Measurements from ENCODE around the gene SCUBE1.
A peak's percentile ranks its signal among the peaks of the same experiment; 100 is the strongest.

The SCUBE1 gene

DNA sequence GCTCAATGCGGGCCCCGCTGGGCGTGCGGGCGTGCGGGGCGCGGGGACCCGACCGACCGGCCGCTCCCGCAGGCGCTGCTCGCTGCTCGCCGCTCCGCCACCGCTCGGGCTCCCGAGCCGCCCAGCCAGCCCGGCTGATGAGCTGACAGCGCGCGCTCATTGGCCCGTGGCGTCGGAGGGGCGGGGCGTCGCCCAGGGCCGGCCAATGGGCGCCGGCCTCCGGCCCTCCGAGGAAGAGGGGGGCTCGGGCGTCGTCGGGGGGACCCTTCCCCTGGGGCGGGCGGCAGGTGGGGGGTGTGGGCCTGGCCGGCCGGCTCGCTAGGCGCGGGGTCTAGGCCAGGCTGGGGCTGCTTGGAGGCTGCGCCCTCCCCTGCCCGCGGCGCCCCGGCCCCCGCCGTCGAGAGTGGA, at the start of gene SCUBE1:
TSS of gene SCUBE1 (minus strand) at position 111 of the 408 bp plus-strand sequence. CDS start 111 bp downstream, outside the sequence.
- FAIRE-seq: no peak
- peak; percentile 25 for DNase-seq (ENCODE audit: extremely low spot score, insufficient read length, low read depth)

DNA sequence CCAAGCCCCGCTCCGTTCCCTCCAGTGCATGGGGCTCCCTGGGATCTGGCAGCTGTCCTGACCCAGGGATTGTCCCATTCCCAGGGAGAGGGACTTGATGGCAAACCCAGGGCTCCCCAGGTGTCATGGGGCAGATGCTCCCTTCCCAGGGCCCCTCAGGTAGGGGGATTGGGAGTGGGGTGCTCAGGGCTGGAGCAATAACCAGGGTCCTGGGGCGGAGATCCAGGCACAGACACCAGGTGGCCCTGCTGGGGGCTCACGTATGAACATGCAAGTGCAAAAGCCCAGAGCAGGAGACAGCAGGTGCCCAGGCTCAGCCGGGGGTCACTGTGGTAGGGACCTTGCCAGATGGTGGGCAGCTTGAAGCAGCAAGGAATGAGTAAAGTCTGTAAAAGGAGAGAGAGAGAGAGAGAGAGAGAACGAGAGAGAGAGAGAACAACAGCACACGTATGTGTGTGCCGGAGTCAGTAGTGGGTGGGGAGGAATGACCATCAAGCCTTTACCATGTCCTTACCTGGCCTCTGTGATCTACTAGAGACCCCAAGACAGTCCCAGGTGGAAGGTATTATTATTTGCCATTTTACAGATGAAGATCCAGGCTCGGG, 49.3 kb upstream of the SCUBE1 start:
- DNase-seq (ENCODE audit: extremely low spot score, insufficient read length, low read depth) (no peak), FAIRE-seq (no peak)

DNA sequence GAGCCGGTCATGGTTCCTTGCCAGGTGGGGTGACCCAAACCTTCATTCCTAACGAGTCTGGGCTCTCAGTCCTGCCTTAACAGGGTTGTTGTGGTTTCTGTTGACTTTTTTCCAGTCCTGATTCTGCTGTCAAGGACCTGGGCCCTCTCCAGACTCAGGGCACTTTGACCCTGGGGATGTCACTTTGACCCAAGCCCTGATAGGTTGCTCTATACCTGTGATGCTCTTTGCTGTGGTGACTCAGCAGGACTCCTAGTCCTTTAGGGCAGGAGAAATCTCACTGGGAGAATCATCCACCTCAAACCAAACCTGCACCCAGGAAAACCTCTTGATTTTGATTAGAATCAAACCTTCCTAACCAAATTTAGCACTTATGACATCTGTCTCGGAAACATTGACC, 48.1 kb upstream of the SCUBE1 start:
- DNase-seq (ENCODE audit: extremely low spot score, insufficient read length, low read depth): no peak
- FAIRE-seq: no peak

DNA sequence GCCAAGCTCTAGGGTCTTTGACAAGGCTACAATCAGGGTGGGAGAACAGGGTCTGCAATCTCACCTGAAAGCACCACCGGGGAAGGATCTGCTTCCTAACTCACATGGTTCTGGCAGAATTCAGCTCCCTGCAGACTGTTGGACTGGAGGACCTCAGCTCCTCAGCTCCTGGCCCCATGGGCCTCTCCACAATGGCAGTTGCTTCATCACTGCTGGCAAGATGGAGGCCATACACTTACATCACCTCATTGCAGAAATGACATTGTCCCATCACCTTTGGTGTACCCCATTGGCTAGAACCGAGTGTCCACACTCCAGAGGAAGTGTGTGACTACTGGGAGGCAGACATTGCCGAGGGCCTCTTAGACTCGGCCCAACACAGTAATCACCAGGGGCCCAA, 47.7 kb upstream of the SCUBE1 start:
- no peak for DNase-seq (ENCODE audit: extremely low spot score, insufficient read length, low read depth)

DNA sequence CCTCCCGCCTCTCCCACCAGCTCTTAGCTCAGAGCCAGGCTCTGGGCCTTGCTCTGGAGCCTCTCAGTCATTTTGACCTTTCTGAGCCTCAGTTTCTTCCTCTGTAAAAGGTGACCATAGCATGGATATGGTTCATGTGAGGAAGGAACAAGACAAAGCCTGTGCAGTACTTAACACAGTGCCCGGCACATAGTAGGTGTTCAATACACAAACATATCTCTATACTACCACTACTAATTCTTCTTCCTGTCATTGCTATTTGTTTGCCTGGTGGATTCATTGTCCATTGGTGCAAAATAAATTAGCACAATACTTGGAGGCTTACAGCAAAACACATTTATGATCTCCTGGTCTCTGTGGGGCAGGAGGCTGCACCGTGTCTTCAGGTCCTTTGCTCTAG, 47.0 kb upstream of the SCUBE1 start:
- FAIRE-seq (no peak), DNase-seq (ENCODE audit: extremely low spot score, insufficient read length, low read depth) (no peak)

More for the DNA sequence above, 47.7 kb upstream of the SCUBE1 start:
- FAIRE-seq: no peak

DNA sequence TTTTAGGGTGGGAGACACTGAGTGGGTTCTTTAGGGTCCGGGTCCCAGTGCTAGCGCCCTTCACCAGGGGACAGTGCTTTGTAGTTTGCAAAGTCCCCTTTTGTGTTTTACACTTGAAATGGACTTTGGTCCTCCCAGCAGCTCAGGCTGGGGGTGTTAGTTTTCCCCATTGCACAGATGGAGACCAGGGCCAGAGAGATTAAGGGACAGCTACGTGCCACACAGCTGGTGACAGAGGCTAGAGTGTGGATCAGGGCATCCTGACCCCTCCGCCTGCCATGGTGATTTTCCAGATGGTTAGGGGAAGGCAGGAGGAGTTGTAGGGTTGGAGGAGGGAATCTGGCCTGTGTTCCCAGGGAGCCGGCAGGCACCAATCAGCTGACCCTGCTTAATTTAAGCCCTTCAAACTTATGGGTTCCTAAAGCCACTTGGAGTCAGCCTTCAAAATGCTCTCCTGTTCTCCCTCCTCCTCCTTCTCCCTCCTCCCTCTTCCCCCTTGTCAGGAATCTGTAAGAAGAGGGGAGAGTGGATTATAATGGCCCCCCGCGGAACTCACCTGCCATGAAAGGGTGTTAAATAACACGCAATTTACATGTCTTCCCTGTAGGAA, 46.2 kb upstream of the SCUBE1 start:
- FAIRE-seq (no peak), DNase-seq (ENCODE audit: extremely low spot score, insufficient read length, low read depth) (no peak)

DNA sequence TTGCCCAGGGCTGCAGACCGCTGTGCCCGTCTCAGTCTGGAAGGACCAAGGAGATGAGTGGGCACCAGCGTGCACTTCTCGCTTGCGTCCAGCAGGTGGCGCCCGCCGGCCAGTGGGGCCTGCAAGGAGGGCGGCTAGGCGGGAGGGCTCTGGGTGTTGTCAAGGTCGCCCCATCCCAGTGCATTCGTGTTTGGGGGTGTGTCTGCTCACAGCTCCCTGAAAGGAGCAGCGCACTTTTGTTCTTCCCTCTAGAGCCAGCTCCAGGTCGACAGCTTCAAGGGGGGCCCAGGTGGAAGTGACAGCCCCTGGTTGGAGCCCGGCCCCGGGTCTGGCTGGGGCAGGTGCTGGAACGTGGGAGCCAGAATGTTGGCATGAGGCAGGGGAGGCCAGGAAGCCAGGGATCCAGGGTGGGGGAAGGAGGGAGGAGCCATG, 45.3 kb upstream of the SCUBE1 start:
- DNase-seq (ENCODE audit: extremely low spot score, insufficient read length, low read depth) (peak; percentile 64), FAIRE-seq (peak; percentile 33)

DNA sequence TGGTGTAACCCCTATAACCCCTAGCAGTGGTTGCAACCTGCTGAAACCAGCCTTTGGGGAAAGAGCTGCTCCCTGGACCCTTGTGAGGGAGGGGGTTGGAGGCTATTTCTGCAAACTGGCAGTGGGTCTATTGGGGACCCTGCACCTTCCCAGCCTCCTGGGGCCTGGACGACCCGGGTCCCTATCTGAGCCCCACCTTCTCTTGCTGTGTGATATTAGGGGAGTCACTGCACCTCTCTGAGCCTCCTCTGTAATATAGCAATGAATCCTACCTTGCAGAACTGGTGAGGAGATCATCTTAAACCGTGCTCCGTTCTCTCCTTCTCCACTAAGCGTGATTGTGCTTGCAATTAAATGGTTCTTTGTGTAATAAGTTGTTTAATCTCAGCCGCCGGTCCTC, 44.6 kb upstream of the SCUBE1 start:
- no peak for DNase-seq (ENCODE audit: extremely low spot score, insufficient read length, low read depth)
- FAIRE-seq: no peak

DNA sequence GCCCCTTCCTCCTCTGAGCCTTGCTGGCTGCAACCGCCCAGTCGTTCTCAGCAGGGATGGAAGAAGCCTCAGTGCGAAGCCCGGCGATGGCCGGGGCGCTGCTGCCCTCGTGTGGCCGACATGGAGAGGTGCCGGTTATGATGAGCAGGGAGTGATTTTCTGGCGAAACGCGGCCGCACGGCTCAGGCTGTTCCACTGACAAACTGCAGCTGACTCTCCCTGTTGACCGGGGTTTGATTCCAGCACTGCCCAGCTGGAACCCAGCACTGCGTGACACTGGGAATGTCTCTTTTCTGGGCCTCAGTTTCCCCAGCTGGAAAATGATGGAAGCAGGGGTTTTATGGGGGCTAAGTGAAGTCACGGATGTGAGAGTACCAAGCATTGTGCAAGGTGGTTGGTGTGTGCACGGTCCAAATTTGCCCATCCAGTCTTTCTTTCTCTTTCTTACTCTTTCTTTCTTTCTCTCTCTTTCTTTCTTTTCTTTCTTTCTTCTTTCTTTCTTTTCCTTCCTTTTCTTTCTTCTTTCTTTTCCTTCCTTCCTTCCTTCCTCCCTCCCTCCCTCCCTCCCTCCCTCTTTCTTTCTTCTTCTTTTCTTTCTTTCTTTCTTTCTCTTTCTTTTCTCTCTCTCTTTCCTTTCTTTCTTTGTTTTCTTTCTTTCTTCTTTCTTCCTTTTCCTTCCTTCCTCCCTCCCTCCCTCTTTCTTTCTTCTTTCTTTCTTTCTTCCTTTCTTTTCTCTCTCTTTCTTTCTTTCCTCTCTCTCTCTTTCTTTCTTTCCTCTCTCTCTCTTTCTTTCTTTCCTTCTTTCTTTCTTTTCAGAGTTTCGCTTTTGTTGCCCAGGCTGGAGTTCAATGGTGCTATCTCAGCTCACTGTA, 42.8 kb upstream of the SCUBE1 start:
- FAIRE-seq (peak; percentile 96), DNase-seq (ENCODE audit: extremely low spot score, insufficient read length, low read depth) (peak; percentile 75)

DNA sequence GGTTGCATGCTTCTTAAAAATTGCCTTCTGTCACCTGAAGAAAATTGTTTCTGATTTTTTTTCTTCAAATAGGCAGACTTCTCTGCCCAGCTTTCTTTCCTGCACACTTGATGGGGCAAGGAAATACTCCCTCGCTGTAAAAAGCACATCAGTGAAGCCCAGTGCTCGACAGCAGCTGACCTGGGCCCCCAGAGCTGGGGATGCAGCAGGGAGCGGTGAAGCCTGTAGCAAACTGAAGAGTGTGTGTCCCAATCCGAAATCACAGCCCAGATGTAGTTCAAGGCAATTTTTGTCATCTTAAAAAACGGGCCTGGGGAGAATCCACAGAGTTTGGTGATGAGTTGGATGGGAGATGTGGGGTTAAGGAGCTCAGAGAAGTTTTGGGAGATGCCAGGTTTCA, 41.7 kb upstream of the SCUBE1 start:
- no peak for FAIRE-seq

DNA sequence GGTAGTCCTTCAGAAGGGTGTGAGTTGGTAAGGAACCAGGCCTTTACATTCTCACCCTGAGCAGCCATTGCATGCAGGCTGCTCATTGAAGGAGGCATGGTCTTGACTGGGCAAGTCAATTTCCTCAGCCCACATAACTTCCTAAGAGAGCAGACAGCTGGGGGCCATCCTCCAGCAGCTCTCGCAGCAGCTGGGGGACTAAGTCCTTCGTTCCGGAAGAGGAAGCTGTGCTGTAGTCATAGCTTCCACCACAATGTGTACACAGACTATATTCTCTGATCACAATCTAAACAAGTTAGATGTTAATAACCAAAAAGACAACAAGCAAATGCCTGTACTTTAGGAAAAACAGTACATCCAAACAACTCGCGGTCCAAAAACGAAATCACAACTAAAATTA, 38.5 kb upstream of the SCUBE1 start:
- no peak for DNase-seq (ENCODE audit: extremely low spot score, insufficient read length, low read depth)
- FAIRE-seq: peak; percentile 18

More for the DNA sequence above, 41.7 kb upstream of the SCUBE1 start:
- DNase-seq (ENCODE audit: extremely low spot score, insufficient read length, low read depth): no peak

DNA sequence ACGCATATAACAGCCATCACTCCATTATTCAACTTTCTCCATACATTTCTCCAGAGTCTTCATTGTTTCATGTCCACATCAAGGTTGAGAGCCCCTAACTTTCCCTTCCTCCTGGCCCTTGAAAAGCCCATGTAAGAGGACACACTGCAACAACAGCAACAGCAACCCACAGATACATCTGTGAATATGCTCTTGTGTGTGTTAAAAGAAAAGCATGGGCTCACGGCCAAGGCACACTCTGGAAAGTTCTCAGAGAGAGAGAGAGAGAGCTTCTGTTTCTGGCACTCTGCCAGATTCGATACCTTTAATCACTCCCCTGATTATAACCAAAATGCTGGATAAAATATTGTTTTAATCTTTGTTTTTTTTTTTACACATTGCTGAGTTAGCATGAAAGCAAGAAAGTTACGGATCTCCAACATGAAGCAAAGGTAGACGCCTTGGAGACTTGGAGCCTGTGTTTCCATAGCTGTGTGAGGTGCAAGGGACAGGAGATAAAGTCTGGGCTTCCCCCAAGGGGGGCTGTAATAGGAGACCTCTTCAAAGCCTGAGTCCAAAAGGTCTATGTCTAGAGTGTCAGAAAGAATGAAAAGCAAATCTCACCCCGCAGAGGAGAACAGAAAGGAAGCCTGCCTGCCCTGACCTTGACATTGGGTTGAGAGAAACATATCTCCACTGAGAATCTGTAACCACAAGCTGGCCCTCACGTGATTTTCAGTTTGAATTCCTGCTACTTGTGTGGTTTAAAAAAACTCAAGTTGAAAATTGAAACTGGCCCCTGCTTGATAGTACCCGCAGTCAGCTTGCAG, 34.9 kb upstream of the SCUBE1 start:
- peak; percentile 94 for FAIRE-seq
- peak; percentile 28 for DNase-seq (ENCODE audit: extremely low spot score, insufficient read length, low read depth)

DNA sequence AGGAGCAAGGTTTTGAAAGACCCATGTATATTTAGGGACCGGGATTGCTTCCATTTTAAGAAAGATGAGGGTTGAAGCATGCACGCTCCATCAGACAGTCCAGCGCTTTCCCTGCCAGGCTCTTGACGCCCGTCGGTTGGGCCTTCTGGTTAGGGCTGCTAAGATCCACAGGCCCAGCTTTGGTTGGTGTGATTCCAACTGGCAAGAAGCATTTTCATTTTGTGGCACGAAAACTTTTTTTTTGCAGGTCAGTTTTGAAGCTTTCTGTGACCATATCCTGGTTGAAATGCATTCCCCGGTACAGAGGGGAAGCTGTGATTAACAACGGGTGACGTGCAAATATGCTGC, 34.4 kb upstream of the SCUBE1 start:
- FAIRE-seq (no peak), DNase-seq (ENCODE audit: extremely low spot score, insufficient read length, low read depth) (no peak)

DNA sequence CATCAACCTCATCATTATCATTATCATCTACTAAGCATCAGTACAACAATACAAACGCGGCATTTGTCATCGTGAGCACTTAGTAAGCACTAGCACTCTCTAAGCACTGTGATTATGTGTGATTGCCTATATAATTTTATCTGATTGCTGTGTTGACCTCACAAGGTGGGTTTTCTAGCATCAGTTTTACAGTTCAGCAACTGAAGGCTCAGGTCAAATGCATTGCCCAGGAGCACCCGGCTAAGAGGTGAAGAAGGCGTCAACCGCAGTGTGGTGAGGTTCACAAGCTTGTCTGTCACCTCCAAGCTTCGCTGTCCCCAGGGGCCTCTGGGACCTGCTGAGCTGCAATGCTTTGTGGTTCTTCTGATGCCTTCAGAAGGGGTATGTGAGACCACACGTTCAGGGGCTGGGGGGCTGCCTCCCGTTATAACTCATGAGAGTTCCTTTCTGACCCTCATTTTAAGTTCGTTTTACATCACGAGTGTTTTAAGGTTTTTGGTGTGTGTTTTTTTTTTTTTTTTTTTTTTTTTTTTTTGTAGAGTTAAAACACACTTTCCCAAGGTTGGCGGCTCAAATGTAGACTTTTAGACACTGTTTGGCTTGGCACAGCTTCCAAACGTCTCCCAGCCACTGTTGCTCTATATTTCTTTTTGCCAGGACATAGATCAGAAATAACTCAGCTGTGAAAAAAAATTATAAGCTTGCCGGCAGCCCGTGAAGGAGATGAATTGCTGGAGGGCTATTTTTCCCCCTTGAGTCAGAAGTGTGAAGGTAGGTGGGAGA, 33.8 kb upstream of the SCUBE1 start:
- FAIRE-seq: peak; percentile 92
- DNase-seq (ENCODE audit: extremely low spot score, insufficient read length, low read depth): peak; percentile 74

DNA sequence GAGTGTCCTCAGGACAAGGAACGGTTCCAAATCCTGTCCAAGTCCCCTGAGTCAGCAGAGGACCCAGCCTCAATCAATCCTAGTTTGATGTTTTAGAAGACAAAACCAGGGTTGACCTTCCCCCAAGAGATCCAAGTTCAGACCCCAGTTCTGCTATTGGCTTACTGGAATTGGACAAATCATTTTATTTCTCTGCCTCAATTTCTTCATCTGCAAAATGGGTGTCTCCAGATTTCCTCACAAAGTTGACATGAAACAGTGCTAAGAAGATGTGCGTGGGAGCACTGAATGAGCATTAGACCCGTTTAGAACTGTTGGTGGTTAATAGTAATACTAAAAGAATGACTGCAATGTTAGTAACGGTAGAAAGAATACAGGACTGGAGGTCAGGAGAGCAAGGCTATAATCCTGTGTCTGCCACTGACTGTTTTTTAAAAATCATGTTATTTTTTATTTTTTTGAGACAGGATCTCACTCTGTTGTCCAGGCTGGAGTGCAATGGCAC, 32.8 kb upstream of the SCUBE1 start:
- FAIRE-seq (no peak), DNase-seq (ENCODE audit: extremely low spot score, insufficient read length, low read depth) (no peak)

DNA sequence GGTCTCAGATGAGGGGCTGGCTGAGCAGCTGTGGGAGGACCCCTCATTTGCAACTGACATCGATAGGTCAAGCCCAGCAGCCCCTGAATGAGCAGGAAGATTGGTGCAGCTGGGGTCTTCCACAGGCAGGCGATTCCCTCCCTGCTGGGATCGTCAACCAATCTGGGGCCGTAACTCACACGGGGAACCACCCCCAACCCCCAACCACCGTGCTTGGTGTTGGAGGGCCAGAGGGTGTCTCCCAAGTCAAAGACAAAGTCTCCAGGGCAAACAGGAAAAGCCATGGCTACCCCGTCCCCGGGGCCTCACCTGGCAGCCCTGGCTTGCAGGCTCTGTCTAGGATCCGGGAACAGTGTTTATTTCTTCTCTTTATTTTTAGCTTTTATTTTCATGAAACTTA, 26.9 kb upstream of the SCUBE1 start:
- no peak for DNase-seq (ENCODE audit: extremely low spot score, insufficient read length, low read depth)
- FAIRE-seq: no peak

DNA sequence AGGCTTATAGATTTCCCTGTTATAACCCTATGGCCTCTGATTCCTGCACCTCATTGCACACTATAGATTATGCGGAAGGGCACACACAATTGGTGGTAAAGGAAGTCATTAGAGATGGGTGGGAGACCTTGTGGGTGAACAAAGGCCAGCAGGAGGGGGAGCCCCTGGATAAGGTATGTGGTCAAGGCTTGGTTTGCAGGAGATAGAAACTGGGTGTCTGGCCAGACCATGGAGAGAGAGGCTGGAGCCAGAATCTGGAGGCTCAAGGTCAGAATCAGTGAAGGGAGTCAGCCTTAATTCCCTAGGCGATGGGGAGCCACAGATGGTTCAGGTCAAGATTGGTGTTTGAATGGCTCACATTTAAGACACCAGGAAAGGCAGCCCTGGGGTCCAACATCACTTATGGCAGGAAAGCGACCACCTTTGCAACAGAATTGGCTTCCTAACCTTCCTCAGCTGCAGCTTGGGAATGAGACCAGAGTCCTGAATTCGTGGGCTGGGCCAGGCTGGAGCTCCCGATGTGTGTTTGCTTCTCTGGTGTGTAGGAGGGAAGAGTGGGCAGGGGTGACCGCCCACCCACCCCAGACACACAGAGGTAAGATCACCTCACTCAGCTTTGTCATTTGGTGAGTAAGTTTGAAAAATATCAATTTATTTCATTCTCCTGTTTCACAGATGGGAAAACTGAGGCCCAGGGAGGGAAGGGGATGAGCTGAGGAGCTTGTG, 22.7 kb upstream of the SCUBE1 start:
- FAIRE-seq (no peak), DNase-seq (ENCODE audit: extremely low spot score, insufficient read length, low read depth) (no peak)

DNA sequence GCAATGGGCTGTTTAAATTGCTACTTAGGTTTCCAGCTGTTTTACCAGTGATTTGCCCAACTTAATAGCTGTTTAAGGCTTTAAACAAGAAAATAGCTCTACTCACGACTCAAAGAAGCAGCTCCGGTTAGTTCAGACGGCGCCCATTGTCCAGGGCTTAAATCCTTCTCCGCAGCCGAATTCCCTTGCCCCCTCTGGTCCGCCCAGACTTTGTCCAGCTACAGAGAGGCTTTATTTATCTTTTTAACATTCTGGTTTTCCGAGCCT, 20.9 kb upstream of the SCUBE1 start:
- no peak for DNase-seq (ENCODE audit: extremely low spot score, insufficient read length, low read depth)
- FAIRE-seq: no peak
